ENCODE measurements around the gene LDAF1.

Gene LDAF1

DNA sequence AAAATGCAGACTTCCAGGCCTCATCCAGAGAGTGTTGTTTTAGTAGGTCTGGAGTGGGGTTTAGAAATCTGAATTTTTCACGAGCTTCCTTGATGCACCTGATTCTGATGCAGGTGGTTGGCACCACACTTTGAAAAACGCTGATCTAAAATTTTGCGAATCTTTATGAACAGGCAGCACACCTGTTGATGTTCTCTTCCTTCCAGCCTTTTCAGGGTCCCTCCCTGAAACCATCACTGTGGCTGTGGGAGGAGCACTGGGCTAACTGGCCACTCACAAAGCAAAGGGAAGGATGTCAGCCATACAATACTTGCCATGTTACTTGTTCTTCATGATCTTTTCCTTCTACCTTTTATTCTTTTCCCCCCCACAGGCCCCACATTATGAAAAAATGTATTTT lies 14.2 kb downstream of the LDAF1 start:
- Histone ChIP-seq H3K4me3 (ENCODE audit: insufficient read depth in 1 of 2, low read depth in 1 of 2, low read length in 2 of 2) (no peak overlapping the region), H2AFZ (ENCODE audit: low read depth, low read length) (no peak overlapping the region), H3K36me3 (ENCODE audit: control insufficient read depth in 1 of 2, insufficient read depth in 2 of 2, low read depth in 1 of 2, low read length in 2 of 2) (peaks cover 27 to 76% of the 10 kb centered on the region in 2 experiments), H3K23ac (ENCODE audit: low read length in 2 of 2) (no peak overlapping the region), H2BK5ac (ENCODE audit: low read depth, low read length, poor library complexity, severe bottlenecking) (no peak overlapping the region), H3K4ac (ENCODE audit: low read depth in 1 of 2, low read length in 2 of 2) (no peak overlapping the region), H2BK15ac (ENCODE audit: low read depth, poor library complexity, severe bottlenecking) (no peak overlapping the region), H3K4me2 (ENCODE audit: low read length, poor library complexity, severe bottlenecking) (no peak overlapping the region), H3K14ac (ENCODE audit: low read length in 2 of 2) (no peak overlapping the region), H3K9me3 (ENCODE audit: control insufficient read depth, low read length) (no peaks in the 10 kb centered on the region), H3K4me1 (ENCODE audit: control insufficient read depth, insufficient read depth, low read depth, low read length) (peaks cover 5% of the 10 kb centered on the region), H4K8ac (ENCODE audit: low read length) (no peak overlapping the region), H2BK120ac (ENCODE audit: low read depth, low read length) (no peak overlapping the region), H3K79me1 (replicated peaks; ENCODE audit: low read length, poor library complexity, severe bottlenecking) (peaks cover 2% of the 10 kb centered on the region), H4K91ac (ENCODE audit: low read length) (no peak overlapping the region), H3K18ac (ENCODE audit: low read depth in 1 of 2, low read length in 2 of 2) (no peak overlapping the region), H3K9ac (ENCODE audit: low read length) (no peak overlapping the region), H3K27me3 (ENCODE audit: control insufficient read depth in 1 of 2, insufficient read depth in 1 of 2, low read length in 2 of 2) (no peaks in the 10 kb centered on the region), H3K27ac (ENCODE audit: low read length, poor library complexity, severe bottlenecking) (no peak overlapping the region), H2AK5ac (ENCODE audit: low read length, severe bottlenecking) (no peak overlapping the region), H2BK12ac (ENCODE audit: low read length in 2 of 2) (no peak overlapping the region)
- 95% methylated on average over 3 of the region's 3 CpGs for WGBS
- no peak for DNase-seq

DNA sequence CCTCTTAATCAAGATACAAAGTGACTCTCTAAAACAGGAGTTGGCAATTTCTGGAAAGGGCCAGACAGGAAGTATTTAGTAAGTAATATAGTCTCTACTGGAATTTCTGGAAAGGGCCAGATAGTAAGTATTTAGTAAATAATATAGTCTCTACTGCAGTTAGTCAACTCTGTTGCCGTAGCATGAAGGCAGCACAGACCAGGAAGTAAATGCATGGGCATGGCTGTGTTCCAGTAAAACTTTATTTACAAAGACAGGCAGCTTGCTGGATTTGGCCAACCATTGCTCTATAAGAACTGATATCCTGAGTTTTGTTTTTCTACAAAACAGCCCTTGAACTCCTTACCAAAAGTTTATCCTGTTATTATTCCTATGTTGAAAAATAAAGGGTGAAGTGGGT lies 16.9 kb downstream of the LDAF1 start:
- Histone ChIP-seq H4K8ac (ENCODE audit: low read length) (no peak overlapping the region), H3K9me3 (ENCODE audit: control insufficient read depth, low read length) (no peaks in the 10 kb centered on the region), H2BK15ac (ENCODE audit: low read depth, poor library complexity, severe bottlenecking) (no peak overlapping the region), H3K4me3 (ENCODE audit: insufficient read depth in 1 of 2, low read depth in 1 of 2, low read length in 2 of 2) (no peak overlapping the region), H2BK120ac (ENCODE audit: low read depth, low read length) (no peak overlapping the region), H2BK12ac (ENCODE audit: low read length in 2 of 2) (no peak overlapping the region), H2AFZ (ENCODE audit: low read depth, low read length) (no peak overlapping the region), H2AK5ac (ENCODE audit: low read length, severe bottlenecking) (no peak overlapping the region), H3K4me1 (ENCODE audit: control insufficient read depth, insufficient read depth, low read depth, low read length) (no peaks in the 10 kb centered on the region), H2BK5ac (ENCODE audit: low read depth, low read length, poor library complexity, severe bottlenecking) (no peak overlapping the region), H4K91ac (ENCODE audit: low read length) (no peak overlapping the region), H3K79me1 (replicated peaks; ENCODE audit: low read length, poor library complexity, severe bottlenecking) (peaks cover 2% of the 10 kb centered on the region), H3K18ac (ENCODE audit: low read depth in 1 of 2, low read length in 2 of 2) (no peak overlapping the region), H3K4me2 (ENCODE audit: low read length, poor library complexity, severe bottlenecking) (no peak overlapping the region), H3K23ac (ENCODE audit: low read length in 2 of 2) (no peak overlapping the region), H3K4ac (ENCODE audit: low read depth in 1 of 2, low read length in 2 of 2) (no peak overlapping the region), H3K27me3 (ENCODE audit: control insufficient read depth in 1 of 2, insufficient read depth in 1 of 2, low read length in 2 of 2) (no peaks in the 10 kb centered on the region), H3K9ac (ENCODE audit: low read length) (no peak overlapping the region), H3K36me3 (ENCODE audit: control insufficient read depth in 1 of 2, insufficient read depth in 2 of 2, low read depth in 1 of 2, low read length in 2 of 2) (peaks cover 30 to 91% of the 10 kb centered on the region in 2 experiments), H3K14ac (ENCODE audit: low read length in 2 of 2) (no peak overlapping the region), H3K27ac (ENCODE audit: low read length, poor library complexity, severe bottlenecking) (no peak overlapping the region)
- no peak for DNase-seq
- WGBS: 92% methylated on average over 1 of the region's 1 CpG

DNA sequence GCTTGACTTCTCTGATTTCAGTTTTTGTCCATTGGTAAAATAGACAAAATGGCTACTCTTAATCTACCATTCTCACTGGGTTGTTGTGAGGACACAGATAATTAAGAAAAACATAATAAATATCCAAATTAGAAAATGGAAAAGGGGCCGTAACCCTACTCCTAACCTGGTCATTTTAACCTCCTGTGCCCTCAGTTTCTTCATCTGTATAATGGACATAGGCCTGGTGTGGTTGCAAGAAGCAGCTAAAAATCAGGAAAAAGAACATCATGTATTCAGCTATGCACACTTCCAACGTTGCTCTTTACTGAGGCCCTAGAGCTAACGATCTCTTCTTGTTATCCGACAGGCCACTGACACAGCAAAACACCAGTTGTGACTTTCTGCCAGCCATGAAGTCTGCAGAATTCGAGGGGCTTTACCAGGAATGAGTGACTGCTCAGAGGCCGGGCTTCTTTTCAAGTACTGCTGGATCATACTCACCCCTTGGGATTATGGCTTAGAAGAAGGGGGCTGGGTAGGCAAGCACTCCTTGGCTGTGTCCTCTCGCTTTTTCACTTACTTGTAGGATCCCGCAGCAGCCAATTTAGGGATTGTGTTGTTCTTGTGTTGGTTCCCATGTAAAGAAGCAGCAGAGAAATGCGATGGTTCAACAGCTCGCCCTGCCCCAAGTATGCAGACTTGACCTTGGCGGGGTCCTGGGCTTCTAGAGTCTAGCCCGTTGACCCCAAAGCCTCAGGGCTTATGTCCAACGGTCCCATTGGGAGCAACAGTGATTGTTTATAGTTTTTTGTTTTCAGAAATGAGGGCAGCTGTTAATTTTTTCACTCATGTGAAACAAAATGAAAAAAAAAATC lies 20.9 kb downstream of the LDAF1 start:
- no peak overlapping the region for H2AFZ ChIP-seq (ENCODE audit: low read depth, low read length)
- H2BK5ac ChIP-seq (ENCODE audit: low read depth, low read length, poor library complexity, severe bottlenecking): no peak overlapping the region
- H3K23ac ChIP-seq (ENCODE audit: low read length in 2 of 2): no peak overlapping the region
- no peak overlapping the region for H3K18ac ChIP-seq (ENCODE audit: low read depth in 1 of 2, low read length in 2 of 2)
- H3K4ac ChIP-seq (ENCODE audit: low read depth in 1 of 2, low read length in 2 of 2): no peak overlapping the region
- H2BK12ac ChIP-seq (ENCODE audit: low read length in 2 of 2): no peak overlapping the region
- DNase-seq: no peak
- no peak overlapping the region for H2AK5ac ChIP-seq (ENCODE audit: low read length, severe bottlenecking)
- H2BK15ac ChIP-seq (ENCODE audit: low read depth, poor library complexity, severe bottlenecking): no peak overlapping the region
- no peak overlapping the region for H3K27ac ChIP-seq (ENCODE audit: low read length, poor library complexity, severe bottlenecking)
- no peaks in the 10 kb centered on the region for H3K27me3 ChIP-seq (ENCODE audit: control insufficient read depth in 1 of 2, insufficient read depth in 1 of 2, low read length in 2 of 2)
- no peak overlapping the region for H2BK120ac ChIP-seq (ENCODE audit: low read depth, low read length)
- H3K9me3 ChIP-seq (ENCODE audit: control insufficient read depth, low read length): peaks cover 13% of the 10 kb centered on the region
- peaks cover 20 to 84% of the 10 kb centered on the region in 2 experiments for H3K36me3 ChIP-seq (ENCODE audit: control insufficient read depth in 1 of 2, insufficient read depth in 2 of 2, low read depth in 1 of 2, low read length in 2 of 2)
- no peak overlapping the region for H3K4me2 ChIP-seq (ENCODE audit: low read length, poor library complexity, severe bottlenecking)
- no peaks in the 10 kb centered on the region for H3K79me1 ChIP-seq (replicated peaks; ENCODE audit: low read length, poor library complexity, severe bottlenecking)
- H4K8ac ChIP-seq (ENCODE audit: low read length): no peak overlapping the region
- H3K4me3 ChIP-seq (ENCODE audit: insufficient read depth in 1 of 2, low read depth in 1 of 2, low read length in 2 of 2): no peak overlapping the region
- no peak overlapping the region for H4K91ac ChIP-seq (ENCODE audit: low read length)
- H3K9ac ChIP-seq (ENCODE audit: low read length): no peak overlapping the region
- H3K14ac ChIP-seq (ENCODE audit: low read length in 2 of 2): no peak overlapping the region
- H3K4me1 ChIP-seq (ENCODE audit: control insufficient read depth, insufficient read depth, low read depth, low read length): no peaks in the 10 kb centered on the region
- WGBS: 96% methylated on average over 12 of the region's 13 CpGs

DNA sequence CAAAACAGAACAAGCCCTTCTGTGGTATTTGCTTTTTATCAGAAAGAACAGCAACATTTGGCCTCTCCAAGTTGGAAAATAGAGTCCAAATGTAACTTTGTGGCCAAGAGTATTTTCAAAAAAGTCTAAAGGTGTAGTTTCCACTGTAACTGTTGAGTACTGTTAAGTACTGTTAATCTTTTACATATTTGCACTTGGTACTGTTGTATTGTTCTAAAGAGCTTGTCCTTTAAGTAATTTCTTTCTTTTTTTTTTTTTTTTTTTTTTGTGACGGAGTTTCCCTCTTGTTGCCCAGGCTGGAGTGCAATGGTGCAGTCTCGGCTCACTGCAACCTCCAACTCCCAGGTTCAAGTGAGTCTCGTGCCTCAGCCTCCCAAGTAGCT lies 21.5 kb downstream of the LDAF1 start:
- 100% methylated on average over 2 of the region's 3 CpGs for WGBS

More for the DNA sequence above, 21.5 kb downstream of the LDAF1 start:
- Histone ChIP-seq H3K9me3 (ENCODE audit: control insufficient read depth, low read length) (peaks cover 13% of the 10 kb centered on the region), H3K4me3 (ENCODE audit: insufficient read depth in 1 of 2, low read depth in 1 of 2, low read length in 2 of 2) (no peak overlapping the region), H3K27me3 (ENCODE audit: control insufficient read depth in 1 of 2, insufficient read depth in 1 of 2, low read length in 2 of 2) (no peaks in the 10 kb centered on the region), H3K4ac (ENCODE audit: low read depth in 1 of 2, low read length in 2 of 2) (no peak overlapping the region), H3K9ac (ENCODE audit: low read length) (no peak overlapping the region), H3K79me1 (replicated peaks; ENCODE audit: low read length, poor library complexity, severe bottlenecking) (no peaks in the 10 kb centered on the region), H3K27ac (ENCODE audit: low read length, poor library complexity, severe bottlenecking) (no peak overlapping the region), H2AK5ac (ENCODE audit: low read length, severe bottlenecking) (no peak overlapping the region), H3K18ac (ENCODE audit: low read depth in 1 of 2, low read length in 2 of 2) (no peak overlapping the region), H3K4me2 (ENCODE audit: low read length, poor library complexity, severe bottlenecking) (no peak overlapping the region), H3K4me1 (ENCODE audit: control insufficient read depth, insufficient read depth, low read depth, low read length) (no peaks in the 10 kb centered on the region), H4K91ac (ENCODE audit: low read length) (no peak overlapping the region), H2BK15ac (ENCODE audit: low read depth, poor library complexity, severe bottlenecking) (no peak overlapping the region), H2BK5ac (ENCODE audit: low read depth, low read length, poor library complexity, severe bottlenecking) (no peak overlapping the region), H4K8ac (ENCODE audit: low read length) (no peak overlapping the region), H3K36me3 (ENCODE audit: control insufficient read depth in 1 of 2, insufficient read depth in 2 of 2, low read depth in 1 of 2, low read length in 2 of 2) (peaks cover 20 to 78% of the 10 kb centered on the region in 2 experiments), H3K23ac (ENCODE audit: low read length in 2 of 2) (no peak overlapping the region), H2BK12ac (ENCODE audit: low read length in 2 of 2) (no peak overlapping the region), H3K14ac (ENCODE audit: low read length in 2 of 2) (no peak overlapping the region), H2BK120ac (ENCODE audit: low read depth, low read length) (no peak overlapping the region), H2AFZ (ENCODE audit: low read depth, low read length) (no peak overlapping the region)
- DNase-seq: no peak
